Measurements from ENCODE around the gene SMYD2. TPM values are rescaled to one million over a fixed set of nuclear protein-coding genes. Genes with fewer than 3 reads are reported as not detected.

Gene SMYD2
- total RNA-seq, 2 experiments from 2014 or later, result 38.1 to 41.6 TPM

- Mint-ChIP-seq H3K9me3 (no peaks in the 10 kb centered on the region), H3K36me3 (no peaks in the 10 kb centered on the region), H3K27ac (no peak overlapping the region), H3K4me1 (peaks cover 9% of the 10 kb centered on the region), H3K4me3 (no peak overlapping the region), H3K27me3 (no peaks in the 10 kb centered on the region)
- POLR2A ChIA-PET, result no interaction called here
- ATAC-seq (ENCODE audit: low read depth), result no peak
- DNase-seq, result no peak
These were observed 19.3 kb downstream of the SMYD2 start for GRCh38 chr1:214300149-214300780.

- no peak for ATAC-seq (ENCODE audit: low read depth)
- H3K9me3 Mint-ChIP-seq, result no peaks in the 10 kb centered on the region
- H3K4me3 Mint-ChIP-seq, result no peak overlapping the region
These were observed 20.6 kb downstream of the SMYD2 start for GRCh38 chr1:214301526-214301925.

GRCh38 chr1:214303141-214303930, 22.4 kb downstream of the SMYD2 start:
- H3K9me3 Mint-ChIP-seq, result no peaks in the 10 kb centered on the region
- DNase-seq (no peak), ATAC-seq (ENCODE audit: low read depth) (no peak)
- no peak overlapping the region for H3K27ac Mint-ChIP-seq
- peaks cover 4% of the 10 kb centered on the region for H3K4me1 Mint-ChIP-seq
- H3K36me3 Mint-ChIP-seq, result peaks cover 1% of the 10 kb centered on the region
- POLR2A ChIA-PET, result no interaction called here
- H3K27me3 Mint-ChIP-seq, result no peaks in the 10 kb centered on the region
- H3K4me3 Mint-ChIP-seq, result no peak overlapping the region

More at GRCh38 chr1:214301526-214301925, 20.6 kb downstream of the SMYD2 start:
- peaks cover 6% of the 10 kb centered on the region for H3K4me1 Mint-ChIP-seq
- peaks cover 1% of the 10 kb centered on the region for H3K36me3 Mint-ChIP-seq
- no peak for DNase-seq
- H3K27ac Mint-ChIP-seq, result no peak overlapping the region
- POLR2A ChIA-PET, result interaction anchor here (0.6 kb wide), 1 partner anchor 95 kb away, joined by 3 read pairs; no protein-coding TSS in a partner anchor
- H3K27me3 Mint-ChIP-seq, result no peaks in the 10 kb centered on the region

GRCh38 chr1:214305164-214305751, 24.3 kb downstream of the SMYD2 start:
- Mint-ChIP-seq H3K4me3 (no peak overlapping the region), H3K27ac (no peak overlapping the region), H3K36me3 (peaks cover 1% of the 10 kb centered on the region), H3K4me1 (peaks cover 7% of the 10 kb centered on the region), H3K27me3 (no peaks in the 10 kb centered on the region), H3K9me3 (no peaks in the 10 kb centered on the region)
- ATAC-seq (ENCODE audit: low read depth) (no peak), DNase-seq (no peak)
- POLR2A ChIA-PET, result interaction anchor here (0.9 kb wide), 1 partner anchor 43 kb away, joined by 3 read pairs; no protein-coding TSS in a partner anchor

GRCh38 chr1:214306269-214306668, 25.3 kb downstream of the SMYD2 start:
- Mint-ChIP-seq H3K4me1 (peaks cover 14% of the 10 kb centered on the region), H3K27me3 (no peaks in the 10 kb centered on the region), H3K27ac (no peak overlapping the region), H3K4me3 (no peak overlapping the region), H3K9me3 (no peaks in the 10 kb centered on the region), H3K36me3 (peaks cover 1% of the 10 kb centered on the region)
- ATAC-seq (ENCODE audit: low read depth) (no peak), DNase-seq (no peak)
- POLR2A ChIA-PET, result interaction anchor here (1.3 kb wide), 1 partner anchor 25 kb away, joined by 5 read pairs; the partner anchor contains the start of gene SMYD2

- Mint-ChIP-seq H3K27ac (peak overlapping the region; percentile 17), H3K4me3 (peak overlapping the region; percentile 41)
These were observed 29.1 kb downstream of the SMYD2 start for GRCh38 chr1:214310010-214310409.

GRCh38 chr1:214310777-214311690, 30.1 kb downstream of the SMYD2 start:
- H3K27ac Mint-ChIP-seq, result peak overlapping the region; percentile 75
- H3K4me3 Mint-ChIP-seq, result peak overlapping the region; percentile 76
- DNase-seq (no peak), ATAC-seq (ENCODE audit: low read depth) (peak; percentile 59)
- H3K36me3 Mint-ChIP-seq, result peaks cover 10% of the 10 kb centered on the region
- H3K9me3 Mint-ChIP-seq, result no peaks in the 10 kb centered on the region
- H3K4me1 Mint-ChIP-seq, result peaks cover 14% of the 10 kb centered on the region
- no peaks in the 10 kb centered on the region for H3K27me3 Mint-ChIP-seq
- POLR2A ChIA-PET, result no interaction called here

More at GRCh38 chr1:214310010-214310409, 29.1 kb downstream of the SMYD2 start:
- no peaks in the 10 kb centered on the region for H3K9me3 Mint-ChIP-seq
- POLR2A ChIA-PET, result no interaction called here
- peaks cover 14% of the 10 kb centered on the region for H3K4me1 Mint-ChIP-seq
- ATAC-seq (ENCODE audit: low read depth), result no peak
- DNase-seq, result no peak
- no peaks in the 10 kb centered on the region for H3K27me3 Mint-ChIP-seq
- H3K36me3 Mint-ChIP-seq, result peaks cover 5% of the 10 kb centered on the region

GRCh38 chr1:214312530-214313051, 31.6 kb downstream of the SMYD2 start:
- peaks cover 9% of the 10 kb centered on the region for H3K36me3 Mint-ChIP-seq
- no peaks in the 10 kb centered on the region for H3K27me3 Mint-ChIP-seq
- no peak for ATAC-seq (ENCODE audit: low read depth)
- H3K4me3 Mint-ChIP-seq, result no peak overlapping the region
- H3K4me1 Mint-ChIP-seq, result peaks cover 14% of the 10 kb centered on the region
- H3K27ac Mint-ChIP-seq, result peak overlapping the region; percentile 58
- DNase-seq, result no peak
- no peaks in the 10 kb centered on the region for H3K9me3 Mint-ChIP-seq
- POLR2A ChIA-PET, result no interaction called here

GRCh38 chr1:214314178-214314843, 33.4 kb downstream of the SMYD2 start:
- ATAC-seq (ENCODE audit: low read depth) (no peak), DNase-seq (no peak)
- peaks cover 12% of the 10 kb centered on the region for H3K4me1 Mint-ChIP-seq
- no peaks in the 10 kb centered on the region for H3K9me3 Mint-ChIP-seq
- POLR2A ChIA-PET, result no interaction called here
- H3K36me3 Mint-ChIP-seq, result peaks cover 9% of the 10 kb centered on the region
- H3K27ac Mint-ChIP-seq, result no peak overlapping the region
- no peaks in the 10 kb centered on the region for H3K27me3 Mint-ChIP-seq
- H3K4me3 Mint-ChIP-seq, result no peak overlapping the region

GRCh38 chr1:214316593-214316992, 35.6 kb downstream of the SMYD2 start:
- ATAC-seq (ENCODE audit: low read depth) (no peak), DNase-seq (no peak)
- H3K4me1 Mint-ChIP-seq, result peaks cover 3% of the 10 kb centered on the region
- H3K27me3 Mint-ChIP-seq, result no peaks in the 10 kb centered on the region
- no peak overlapping the region for H3K4me3 Mint-ChIP-seq
- H3K9me3 Mint-ChIP-seq, result no peaks in the 10 kb centered on the region
- no peak overlapping the region for H3K27ac Mint-ChIP-seq
- POLR2A ChIA-PET, result no interaction called here
- H3K36me3 Mint-ChIP-seq, result peaks cover 16% of the 10 kb centered on the region

GRCh38 chr1:214317300-214317699, 36.3 kb downstream of the SMYD2 start:
- Mint-ChIP-seq H3K4me3 (no peak overlapping the region), H3K36me3 (peaks cover 20% of the 10 kb centered on the region), H3K4me1 (no peaks in the 10 kb centered on the region), H3K9me3 (no peaks in the 10 kb centered on the region), H3K27ac (no peak overlapping the region), H3K27me3 (no peaks in the 10 kb centered on the region)
- ATAC-seq (ENCODE audit: low read depth), result no peak
- POLR2A ChIA-PET, result no interaction called here
- DNase-seq, result no peak

GRCh38 chr1:214317734-214318133, 36.8 kb downstream of the SMYD2 start:
- H3K36me3 Mint-ChIP-seq, result peaks cover 20% of the 10 kb centered on the region
- no peaks in the 10 kb centered on the region for H3K27me3 Mint-ChIP-seq
- no peaks in the 10 kb centered on the region for H3K9me3 Mint-ChIP-seq
- no peak for ATAC-seq (ENCODE audit: low read depth)
- no peak for DNase-seq
- H3K4me3 Mint-ChIP-seq, result no peak overlapping the region
- no peak overlapping the region for H3K27ac Mint-ChIP-seq
- POLR2A ChIA-PET, result no interaction called here
- H3K4me1 Mint-ChIP-seq, result no peaks in the 10 kb centered on the region

Data from activated naive CD8-positive, alpha-beta T cell treated with anti-CD3 and anti-CD28 coated beads, Interleukin-2, amount 10 ng/mL, durations not matched to agents 7 days and 5 days (primary cell).